AML-193 (cell line): ENCODE data around the gene ABTB2.

Experiments
- DNase-seq, 2 experiments: peaks; one replicate each; lab custom pipeline; 2025; lab: John Stamatoyannopoulos, UW

ABTB2 gene

DNA sequence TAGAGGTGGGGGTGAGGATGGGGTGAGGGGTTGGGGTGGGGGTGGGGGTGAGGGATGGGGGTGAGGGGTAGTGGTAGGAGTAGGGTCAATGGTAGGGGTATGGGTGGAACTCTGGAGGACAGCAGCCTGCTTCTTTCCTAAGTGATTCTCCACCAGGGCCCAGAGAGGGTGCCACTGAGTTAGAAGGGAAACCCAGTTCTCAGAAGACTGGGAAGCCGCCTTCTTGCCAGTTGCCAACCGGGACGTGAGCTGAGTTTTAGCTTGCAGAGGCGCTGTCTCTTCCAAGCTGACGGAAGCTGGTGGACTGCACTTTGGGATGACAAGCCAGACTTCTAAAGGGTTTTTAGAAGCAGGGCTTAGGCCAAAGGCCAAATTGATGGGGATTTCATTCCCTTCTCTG, 148.0 kb downstream of the ABTB2 start:
- DNase-seq = no peak

DNA sequence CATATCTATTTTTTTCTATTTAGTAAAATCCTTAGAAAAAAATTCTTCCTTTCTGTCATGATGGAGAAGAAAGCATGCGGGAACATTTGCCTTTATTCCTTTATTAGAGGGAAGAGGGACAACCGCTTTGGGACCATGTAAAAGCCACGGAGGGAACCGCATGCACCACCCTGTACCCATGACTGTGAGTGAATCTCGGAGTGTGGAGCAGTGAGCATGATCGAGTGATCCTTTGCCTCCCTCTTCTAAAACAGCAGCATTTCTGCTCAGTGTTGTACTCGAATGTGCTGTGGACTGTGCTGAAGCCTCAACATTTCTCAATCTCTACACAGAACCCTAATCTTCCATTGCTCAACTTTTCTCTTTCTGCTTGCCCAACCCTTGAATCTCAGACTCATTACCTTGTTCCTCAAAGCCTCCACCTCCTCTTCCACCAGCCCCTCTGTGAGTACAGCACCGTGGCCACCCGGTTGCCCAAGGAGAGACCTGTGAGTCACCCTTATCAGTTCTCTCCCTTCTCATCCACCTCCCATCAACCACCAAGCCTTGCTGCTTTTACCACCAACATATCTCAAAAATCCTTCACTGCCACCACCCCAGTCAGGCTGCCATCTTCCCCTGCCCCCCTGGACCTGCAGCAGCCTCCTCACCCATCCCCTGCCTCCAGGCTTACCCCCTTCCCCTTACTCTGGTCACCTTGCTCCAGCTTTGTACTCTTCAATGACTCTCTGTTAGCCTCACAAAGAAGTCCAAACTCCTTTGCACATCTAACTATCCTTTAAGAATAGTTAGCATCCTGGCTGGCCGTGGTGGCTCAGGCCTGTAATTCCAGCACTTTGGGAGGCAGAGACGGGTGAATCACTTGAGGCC, 149.3 kb downstream of the ABTB2 start:
- DNase-seq = peak; percentile 93 to 94

DNA sequence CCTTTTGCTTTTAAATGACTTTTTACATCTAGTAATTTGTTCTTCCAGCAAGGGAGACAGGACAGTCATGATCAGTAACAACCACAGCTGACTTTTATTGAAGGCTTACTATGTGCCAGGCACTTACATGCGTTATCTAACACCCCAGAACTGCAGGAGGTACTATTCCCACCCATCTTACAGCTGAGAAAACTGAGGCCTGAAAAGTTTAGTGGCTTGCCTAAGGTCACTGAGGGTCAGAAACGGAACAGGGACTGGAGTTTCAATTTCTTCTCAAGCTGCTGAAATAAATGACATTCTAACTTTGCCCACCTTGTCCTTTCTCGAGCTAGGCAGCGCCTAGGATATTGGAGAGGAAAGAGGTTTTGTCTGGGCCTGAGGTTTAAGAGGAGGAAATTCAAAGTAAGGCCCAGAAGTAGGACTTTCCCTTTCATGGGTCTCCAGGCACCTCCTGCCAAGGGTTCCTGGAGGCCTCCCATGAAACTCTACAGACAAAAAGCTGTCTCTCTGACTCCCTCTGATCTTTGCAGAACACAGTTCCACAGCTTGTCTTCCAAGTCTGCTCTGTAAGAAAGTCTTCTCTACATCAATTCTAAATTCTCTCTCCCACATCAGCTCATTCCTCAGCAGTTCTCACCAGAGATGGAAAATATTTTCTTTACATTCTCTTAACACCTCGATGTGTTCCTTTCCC, 150.2 kb downstream of the ABTB2 start:
- no peak for DNase-seq

DNA sequence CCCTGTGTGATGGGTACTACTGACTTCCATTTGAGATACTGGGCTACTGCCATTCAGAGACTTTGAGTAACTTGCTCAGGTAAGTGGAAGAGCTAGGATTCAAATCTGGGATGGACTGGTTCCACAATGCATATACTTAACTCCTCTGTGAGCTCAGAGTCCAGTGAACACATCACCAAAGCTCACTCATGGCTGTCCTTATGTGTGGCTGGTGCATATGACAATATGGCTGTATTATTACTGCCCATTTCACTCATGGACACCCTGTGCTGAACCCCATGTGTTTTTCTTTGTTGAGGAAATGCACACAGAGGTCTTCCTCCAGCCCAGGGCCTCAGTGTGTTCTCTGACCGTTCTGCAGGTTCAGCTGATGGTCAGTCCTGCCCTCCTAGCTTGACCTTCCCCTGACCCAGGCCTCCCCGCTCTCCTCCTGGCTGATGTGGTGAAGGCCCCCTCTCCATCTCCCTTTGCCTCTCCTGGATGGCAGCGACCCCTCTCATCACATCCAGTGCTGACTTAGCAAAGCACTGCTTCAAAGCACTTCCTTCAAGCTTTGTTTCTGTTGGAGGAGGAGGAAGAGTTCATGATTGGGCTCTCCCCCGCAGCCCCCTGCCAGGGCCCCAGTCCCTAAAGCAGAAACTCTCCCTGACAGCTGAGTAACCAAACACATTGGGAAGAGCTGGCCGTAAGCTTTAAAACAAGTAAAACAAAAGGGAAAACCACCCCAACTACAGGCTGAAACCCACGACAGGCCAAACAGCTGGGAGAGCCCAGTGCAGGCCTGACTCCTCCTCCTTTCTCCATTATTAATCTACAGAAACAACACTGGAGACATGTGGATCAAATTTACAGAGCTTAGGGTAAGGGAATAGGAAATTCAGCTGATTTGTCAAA, 151.2 kb downstream of the ABTB2 start:
- no peak for DNase-seq

- no peak for DNase-seq
Observed at GRCh38 chr11:34205326-34206035, 152.3 kb downstream of the ABTB2 start.

- DNase-seq = no peak
Observed at GRCh38 chr11:34204396-34205279, 153.2 kb downstream of the ABTB2 start.

- no peak for DNase-seq
Observed at GRCh38 chr11:34203377-34203871, 154.4 kb downstream of the ABTB2 start.

DNA sequence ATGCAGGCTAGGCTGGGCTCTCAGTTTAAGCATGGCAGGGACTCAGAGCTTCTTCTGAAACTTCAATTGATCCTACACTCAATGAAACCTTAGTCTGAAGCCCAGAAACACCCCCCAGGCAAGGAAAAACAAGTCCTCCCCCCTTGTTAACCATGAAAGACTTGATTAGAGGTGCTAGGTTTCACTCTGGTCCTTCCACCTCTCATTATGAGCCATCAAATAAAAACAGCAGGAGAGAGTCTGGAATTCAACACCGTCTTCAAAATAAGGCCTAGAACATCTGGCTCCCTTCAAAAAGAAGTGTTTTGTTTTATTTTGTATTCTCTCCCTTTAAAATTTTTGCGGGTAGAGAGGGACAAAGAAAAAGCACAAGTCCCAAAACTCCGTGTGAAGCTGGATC, 156.7 kb downstream of the ABTB2 start:
- DNase-seq = no peak

- DNase-seq = no peak
Observed at GRCh38 chr11:34199525-34199924, 158.3 kb downstream of the ABTB2 start.

DNA sequence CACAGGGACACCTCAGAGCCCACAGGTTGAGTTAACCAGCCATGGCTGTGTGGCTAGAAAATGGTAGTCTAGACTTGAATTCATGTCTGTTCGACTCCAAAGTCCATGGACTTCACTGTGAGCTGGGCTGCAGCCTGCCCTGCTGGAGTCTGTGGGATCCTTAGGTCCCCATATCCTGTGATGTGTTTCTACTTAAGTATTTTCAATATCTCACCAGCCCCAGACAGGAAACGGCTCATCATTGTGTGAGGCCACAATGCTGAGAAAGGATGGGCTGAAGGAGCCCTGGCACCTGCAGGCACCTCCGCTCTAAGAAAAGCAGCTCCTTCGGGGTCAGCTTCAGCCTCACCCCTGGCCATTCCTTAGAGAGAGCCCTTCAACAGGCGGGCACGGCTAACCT, 159.3 kb downstream of the ABTB2 start:
- no peak for DNase-seq

- DNase-seq = no peak
Observed at GRCh38 chr11:34197256-34197655, 160.6 kb downstream of the ABTB2 start.

- no peak for DNase-seq
Observed at GRCh38 chr11:34194576-34195335, 163.1 kb downstream of the ABTB2 start.

- DNase-seq = no peak
Observed at GRCh38 chr11:34192481-34193401, 165.1 kb downstream of the ABTB2 start.

DNA sequence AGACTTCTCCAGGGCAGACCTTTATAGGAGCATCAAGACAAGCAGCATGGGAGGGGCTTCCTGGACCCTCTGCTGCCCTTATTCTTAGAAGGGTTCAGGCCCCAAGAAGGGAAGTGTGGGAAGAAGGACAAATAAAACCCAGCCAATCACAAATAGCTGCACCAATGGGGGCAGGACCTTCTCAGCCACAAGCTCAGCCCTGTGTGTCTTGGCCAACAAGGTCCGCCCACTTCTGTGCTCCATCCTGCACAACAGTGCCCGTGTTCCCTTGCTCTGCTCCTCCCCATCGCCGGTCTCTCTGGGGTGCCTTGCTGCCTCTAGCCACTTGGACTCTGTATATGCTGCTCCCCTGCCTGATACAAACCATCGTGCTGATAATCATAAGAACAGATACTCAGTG, 166.2 kb downstream of the ABTB2 start:
- DNase-seq = no peak

DNA sequence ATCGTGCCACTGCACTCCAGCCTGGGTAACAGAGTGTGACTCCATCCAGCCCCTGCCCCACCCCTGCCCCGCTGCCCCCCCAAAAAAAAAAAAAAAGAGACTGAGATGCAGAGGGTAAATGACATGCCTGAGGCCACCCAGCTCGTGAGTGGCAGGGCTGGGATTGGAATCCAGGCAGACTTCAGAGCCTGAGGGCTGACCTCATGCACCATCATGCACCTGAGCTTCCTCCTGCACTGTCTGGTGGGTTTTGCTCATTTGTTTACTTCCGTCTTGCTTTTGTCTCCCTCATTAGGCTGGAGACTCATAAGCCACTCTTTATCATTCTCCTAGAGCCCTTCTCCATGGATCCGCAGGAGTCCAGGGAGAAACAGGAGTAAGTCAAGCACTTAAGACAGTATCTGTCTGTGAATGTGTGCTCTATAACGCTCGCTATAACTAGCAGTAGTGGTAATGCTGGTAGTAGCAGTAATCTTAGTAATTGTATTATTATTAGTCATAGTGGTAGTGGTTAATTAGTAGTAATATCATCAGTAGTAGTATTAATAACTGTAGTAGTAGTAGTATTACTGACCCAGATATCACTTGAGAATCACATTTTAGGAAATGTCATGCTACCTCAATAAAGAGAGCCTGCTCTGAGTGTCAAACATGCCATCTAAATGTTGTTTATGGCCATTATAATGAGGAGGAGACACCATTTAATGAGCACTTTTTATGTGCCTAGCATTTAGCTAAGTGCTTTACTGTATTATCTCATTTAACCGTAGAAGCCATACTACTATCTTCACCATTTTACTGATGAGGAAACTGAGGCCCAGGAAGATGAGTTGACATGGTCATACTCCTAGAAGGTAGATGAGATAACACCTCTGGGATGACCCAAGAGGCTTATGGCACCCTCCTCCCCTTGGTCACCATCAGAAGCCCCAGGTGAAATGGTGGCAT, 167.3 kb downstream of the ABTB2 start:
- DNase-seq = no peak

DNA sequence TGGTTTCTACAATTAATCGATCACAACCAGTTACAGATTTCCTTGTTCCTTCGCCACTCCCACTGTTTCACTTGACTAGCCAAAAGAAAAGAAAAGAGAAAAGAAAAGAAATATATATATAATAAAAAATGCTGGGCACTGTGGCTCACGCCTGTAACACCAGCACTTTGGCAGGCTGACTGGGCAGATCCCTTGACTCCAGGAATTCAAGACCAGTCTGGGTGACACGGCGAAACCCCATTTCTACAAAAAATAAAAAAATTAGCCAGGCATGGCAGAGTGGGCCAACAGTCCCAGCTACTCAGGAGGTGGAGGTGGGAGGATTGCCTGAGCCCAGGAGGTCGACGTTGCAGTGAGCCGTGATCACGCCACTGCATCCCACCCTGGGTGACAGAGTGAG, 168.6 kb downstream of the ABTB2 start:
- no peak for DNase-seq

DNA sequence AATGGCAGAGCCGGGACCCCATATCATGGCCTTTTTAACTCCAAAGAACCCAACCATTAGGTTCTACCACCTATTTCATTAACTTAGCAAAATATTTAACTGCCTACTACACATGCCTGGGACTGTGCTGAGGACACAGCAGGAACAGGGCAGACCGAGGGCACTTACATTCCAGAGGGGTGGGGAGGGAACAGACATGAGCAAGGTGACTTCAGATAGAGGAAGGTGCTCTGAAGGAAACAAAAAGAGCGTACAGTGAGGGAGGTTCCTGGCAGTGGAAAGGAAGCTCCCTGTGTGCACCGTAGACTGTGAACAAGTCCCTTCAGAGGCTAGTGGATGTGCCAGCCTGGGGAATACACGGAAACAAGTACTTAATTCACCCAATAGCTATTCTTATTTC, 169.6 kb downstream of the ABTB2 start:
- DNase-seq = no peak
